K562 (cell line): ENCODE data around the gene ARHGAP26. TPM values are rescaled to one million over a fixed set of nuclear protein-coding genes. Genes with fewer than 3 reads are reported as not detected.

Experiments
- ATAC-seq: fragments of 200-7000 bp; cut with Tn5 transposase; 3 replicates; pipeline ENCODE4 v1.9.1; 2020; ENCODE audit warnings: moderate library complexity
- BruUV-seq: library from RNA; stranded (reverse); fragments of 400-500 nt; replicated peaks from 2 replicates; lab custom pipeline; 2021; lab: Mats Ljungman, UMichigan
- CTCF ChIA-PET: fragments of 300-600 bp; formaldehyde crosslinking; extraction: SDS; loops from one replicate; lab custom pipeline; 2021; ENCODE audit warnings: low intra/inter-chr PET ratio; lab: Yijun Ruan, JAX
- POLR2A ChIA-PET: fragments of 300-600, 350-650 bp; sonication (Branson Sonifier 250); formaldehyde crosslinking; extraction: SDS; loops from one replicate; lab custom pipeline; 2021; ENCODE audit warnings: antibody characterized with exemption, inconsistent platforms; lab: Yijun Ruan, JAX
- DNase-seq, 4 experiments: peaks; one replicate each; pipeline versions ENCODE4 v3.0.0 to v3.0.0-alpha.2; 2011 to 2018; ENCODE audit warnings: low spot score in 3 of 4, mixed read lengths in 3 of 4; ENCODE audit errors: extremely low read depth in 1 of 4
- FAIRE-seq: peaks from 2 replicates; lab custom pipeline; 2011; peaks lifted over from hg19 to GRCh38; lab: Jason Lieb, UNC
- H2AFZ ChIP-seq: 2 replicates; pipeline ENCODE4 v1.6.0; 2011; ENCODE audit warnings: low read depth, low read length, control low read depth, inconsistent platforms
- H3K27ac ChIP-seq: fragments of 200-600 bp; 3 replicates; pipeline ENCODE4 v1.8.0; 2011; ENCODE audit warnings: low read depth, mild to moderate bottlenecking, control low read depth, inconsistent platforms, low read length, moderate library complexity, mixed read lengths; ENCODE audit errors: extremely low read depth
- H3K27me3 ChIP-seq, 2 experiments: fragments of 300-600 bp in 1 of 2; 2 replicates in 1 of 2; 3 replicates in 1 of 2; pipeline versions ENCODE4 v1.6.0 to v1.8.0; 2011; ENCODE audit warnings: inconsistent platforms in 2 of 2, low read length in 2 of 2, mild to moderate bottlenecking in 1 of 2, mixed read lengths in 1 of 2, moderate library complexity in 1 of 2; ENCODE audit not compliant: control insufficient read depth in 2 of 2, insufficient read depth in 2 of 2
- H3K36me3 ChIP-seq: fragments of 300-600 bp; 3 replicates; pipeline ENCODE4 v1.8.0; 2011; ENCODE audit warnings: mild to moderate bottlenecking, low read length, inconsistent platforms; ENCODE audit not compliant: control insufficient read depth, insufficient read depth
- H3K4me1 ChIP-seq, 2 experiments: fragments of 200-600 bp in 1 of 2; replicated peaks in 1 of 2; 2 replicates in 1 of 2; 3 replicates in 1 of 2; pipeline versions ENCODE4 v1.5.1 to v1.8.0; 2011; ENCODE audit warnings: inconsistent platforms in 2 of 2, low read length in 2 of 2, mild to moderate bottlenecking in 1 of 2, mixed read lengths in 1 of 2, moderate library complexity in 1 of 2; ENCODE audit not compliant: control insufficient read depth in 2 of 2, insufficient read depth in 2 of 2
- H3K4me2 ChIP-seq: 2 replicates; pipeline ENCODE4 v1.6.1; 2011; ENCODE audit warnings: low read length, control low read depth, inconsistent platforms, mixed read lengths; ENCODE audit not compliant: insufficient read depth
- H3K4me3 ChIP-seq: fragments of 200-600 bp; sonication (generic), shearing (Covaris generic); 2 replicates; pipeline ENCODE4 v1.5.1; 2016; ENCODE audit warnings: control low read depth, inconsistent platforms
- H3K79me2 ChIP-seq: fragments of 200-600 bp; 3 replicates; pipeline ENCODE4 v1.8.0; 2011; ENCODE audit warnings: low read length, inconsistent platforms; ENCODE audit not compliant: control insufficient read depth, insufficient read depth
- H3K9ac ChIP-seq, 2 experiments: 2 replicates each; pipeline versions ENCODE4 v1.6.0 to v1.6.1; 2011; ENCODE audit warnings: low read depth in 2 of 2, low read length in 2 of 2, control low read depth in 1 of 2, inconsistent platforms in 1 of 2, mild to moderate bottlenecking in 1 of 2, mixed read lengths in 1 of 2; ENCODE audit not compliant: insufficient read depth in 1 of 2
- H3K9me1 ChIP-seq: one replicate; pipeline ENCODE4 v1.6.0; 2011; ENCODE audit warnings: inconsistent platforms, mild to moderate bottlenecking, low read length, moderate library complexity; ENCODE audit not compliant: control insufficient read depth, insufficient read depth
- H3K9me3 ChIP-seq: replicated peaks from 2 replicates; pipeline ENCODE4 v1.5.1; 2011; ENCODE audit warnings: low read depth, low read length, inconsistent platforms; ENCODE audit not compliant: control insufficient read depth, insufficient read depth
- H4K20me1 ChIP-seq: replicated peaks from 2 replicates; pipeline ENCODE4 v1.6.1; 2011; ENCODE audit warnings: low read length, inconsistent platforms, mixed read lengths; ENCODE audit not compliant: control insufficient read depth, insufficient read depth
- ATF1 ChIP-seq, 2 experiments: fragments of 450-650 bp in 1 of 2; IDR thresholded peaks; 2 replicates each; pipeline ENCODE4 v1.6.1; 2016; ENCODE audit warnings: missing compliant biosample characterization in 1 of 2, missing genetic modification characterization in 1 of 2
- CREB1 ChIP-seq, 2 experiments: sonication (generic) in 1 of 2; formaldehyde crosslinking in 1 of 2; IDR thresholded peaks; 2 replicates each; pipeline versions ENCODE4 v1.6.1 to v1.8.0; 2012 to 2022; ENCODE audit warnings: inconsistent platforms in 1 of 2, mild to moderate bottlenecking in 1 of 2, missing genetic modification reagents in 1 of 2, moderate library complexity in 1 of 2
- CTBP1 ChIP-seq: fragments of 450-650 bp; IDR thresholded peaks from 2 replicates; pipeline ENCODE4 v1.6.1; 2016; ENCODE audit warnings: borderline replicate concordance
- FUS ChIP-seq: fragments of 200-400 bp; formaldehyde crosslinking; optimal IDR thresholded peaks from 2 replicates; pipeline ENCODE3; 2017; ENCODE audit warnings: low read depth, low read length
- NELFE ChIP-seq: IDR thresholded peaks from 2 replicates; pipeline ENCODE4 v1.6.1; 2011; ENCODE audit warnings: mild to moderate bottlenecking; ENCODE audit not compliant: insufficient read depth, insufficient read length
- NR2F6 ChIP-seq: fragments of 450-650 bp; formaldehyde crosslinking; IDR thresholded peaks from 2 replicates; pipeline ENCODE4 v1.4.0; 2020; ENCODE audit warnings: mild to moderate bottlenecking
- PHF20 ChIP-seq: fragments of 450-650 bp; IDR thresholded peaks from 2 replicates; pipeline ENCODE4 v1.6.1; 2018; ENCODE audit not compliant: partially characterized antibody
- POLR2H ChIP-seq: IDR thresholded peaks from 2 replicates; pipeline ENCODE4 v1.6.1; 2016; ENCODE audit warnings: missing genetic modification characterization, low read depth, mild to moderate bottlenecking, control low read depth, missing compliant biosample characterization, moderate library complexity
- PTTG1 ChIP-seq: fragments of 450-650 bp; IDR thresholded peaks from 2 replicates; pipeline ENCODE4 v1.6.1; 2016; ENCODE audit warnings: low read depth, mild to moderate bottlenecking, missing genetic modification characterization, missing compliant biosample characterization
- TAF1 ChIP-seq: IDR thresholded peaks from 2 replicates; pipeline ENCODE4 v1.6.1; 2011; ENCODE audit warnings: mild to moderate bottlenecking, low read length, moderate library complexity; ENCODE audit not compliant: insufficient read depth, control insufficient read depth, severe bottlenecking; ENCODE audit errors: extremely low read depth
- TCFL5 ChIP-seq: fragments of 250-450 bp; sonication (Bioruptor Pico); conservative IDR thresholded peaks from 2 replicates; pipeline ENCODE4 v1.6.1; 2021; ENCODE audit warnings: mild to moderate bottlenecking, moderate library complexity, matching md5 sums
- U2AF2 ChIP-seq: fragments of 200-400 bp; formaldehyde crosslinking; optimal IDR thresholded peaks from 2 replicates; pipeline ENCODE3; 2017; ENCODE audit warnings: low read depth, mild to moderate bottlenecking, low read length
- ZBED1 ChIP-seq: IDR thresholded peaks from 2 replicates; pipeline ENCODE4 v1.6.1; 2014
- WGBS: fragments of 100-300 bp; shearing (Covaris generic); methylation state at CpG from one replicate; pipeline ENCODE4 v1.1.6; 2016; ENCODE audit warnings: low coverage, mixed read lengths; ENCODE audit not compliant: insufficient coverage; ENCODE audit errors: missing lambda C conversion rate; 5-methylcytosine and 5-hydroxymethylcytosine counted together
- in situ Hi-C: fragments of 300-500 bp; cut with MboI; formaldehyde crosslinking; loops from 4 replicates; pipeline ENCODE4 v1.15.0; 2018; ENCODE audit warnings: inconsistent platforms, mixed read lengths
- intact Hi-C: fragments of 100-400 bp; cut with micrococcal nuclease; formaldehyde crosslinking; loops from 2 replicates; pipeline ENCODE4 v1.14.2; 2022
- polyA plus RNA-seq, 8 experiments: library from polyadenylated mRNA; depleted of rRNA in 4 of 8; stranded (reverse) in 5 of 8; unstranded in 3 of 8; fragments of >200 nt; fragmentation: Nextera tagmentation in 2 of 8; fragmentation: Illumina TruSeq in 1 of 8; extraction: Ambion mirVana in 2 of 8; extraction: Trizol in 1 of 8; gene quantifications; 2 replicates each; pipeline versions ENCODE4 v1.2.1 to v1.2.3, GENCODE V29; 2011 to 2014; ENCODE audit warnings: inconsistent platforms in 1 of 8, missing spikeins in 1 of 8
- total RNA-seq, 7 experiments: library from RNA; depleted of rRNA in 6 of 7; stranded (reverse); fragments of >200 nt in 6 of 7; fragmentation: Illumina TruSeq in 2 of 7; extraction: Trizol in 2 of 7; gene quantifications; 2 replicates each; pipeline versions ENCODE4 v1.2.1 to v1.2.3, GENCODE V29; 2011 to 2021; ENCODE audit warnings: low replicate concordance in 1 of 7

ARHGAP26 gene
- total and polyA plus RNA-seq, 9 of the 15 experiments (the other 6 are each of a cell fraction or from before 2014, with no cell fraction given): 0.13 to 1.1 (median 0.55) TPM

DNA sequence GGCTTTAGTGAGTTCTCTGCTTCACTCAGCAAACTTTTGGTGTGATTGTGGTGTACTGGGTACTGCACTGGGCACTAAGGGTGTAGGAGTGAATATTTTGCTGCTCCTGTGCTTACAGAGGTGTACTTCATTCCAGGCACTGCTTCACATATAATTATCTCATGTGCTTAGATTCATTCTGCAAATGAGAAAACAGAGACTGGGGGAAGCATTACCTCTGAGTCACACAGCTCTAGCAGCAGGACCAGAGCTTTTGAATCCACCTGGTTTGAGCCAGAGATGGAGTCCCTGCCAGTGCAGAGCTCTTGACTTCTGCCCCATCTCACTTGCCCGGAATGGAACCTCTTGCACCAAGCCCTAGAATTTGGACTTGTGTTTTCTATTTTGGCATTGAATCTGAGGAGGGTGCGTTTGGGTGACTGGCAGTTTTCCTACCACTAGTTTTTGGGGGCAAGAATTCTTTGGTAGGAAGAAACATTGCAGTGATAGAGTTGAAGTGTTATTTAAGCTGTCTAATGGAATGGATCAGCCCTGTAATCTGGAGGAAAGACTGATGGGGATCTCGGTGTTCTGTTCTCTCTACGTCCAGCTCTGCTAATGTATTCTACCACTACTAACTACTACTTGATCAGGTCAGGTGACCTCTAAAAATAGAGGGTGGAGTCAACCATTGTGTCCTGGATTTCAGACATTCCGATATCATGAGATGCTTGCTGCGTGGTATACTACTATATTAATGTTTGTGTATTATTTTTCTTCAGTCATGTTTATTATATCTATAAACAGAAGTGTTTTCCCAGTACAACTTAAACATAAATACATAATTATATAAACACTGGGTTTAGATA is 2.5 kb downstream of the ARHGAP26 start (continued):
- no peak for TF ChIP-seq FUS
- TF ChIP-seq NR2F6: no peak

DNA sequence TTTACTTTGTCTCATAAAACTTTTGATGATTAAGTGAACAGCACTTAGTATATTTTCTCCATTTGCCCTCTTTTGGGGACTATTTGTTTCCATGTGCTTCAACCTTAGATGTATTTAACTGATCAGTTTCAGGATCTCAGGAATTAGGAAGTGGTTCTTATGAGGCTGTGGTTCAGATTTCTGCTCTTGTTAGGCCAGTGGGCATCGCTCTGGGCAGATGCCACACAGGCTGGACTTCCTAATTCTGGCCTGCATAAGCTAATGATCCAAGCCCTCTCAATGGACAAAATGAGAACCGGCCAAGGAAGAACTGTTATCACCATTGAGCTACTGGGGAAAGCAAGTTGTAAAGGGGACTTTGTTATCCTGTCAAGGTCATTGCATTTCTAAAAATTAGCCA is 6.9 kb downstream of the ARHGAP26 start:
- no peak overlapping the region for H3K4me2 ChIP-seq
- H3K9ac ChIP-seq: no peak overlapping the region
- no peaks in the 10 kb centered on the region; the same call in 1 of the 2 replicates for H3K9me3 ChIP-seq
- FAIRE-seq (no peak), ATAC-seq (no peak)
- no peak overlapping the region for H3K27ac ChIP-seq
- no peaks in the 10 kb centered on the region for H3K79me2 ChIP-seq
- no peaks in the 10 kb centered on the region for H3K9me1 ChIP-seq
- no peak overlapping the region for H2AFZ ChIP-seq
- in situ Hi-C loops: no loop called here
- 0% methylated on average over 2 of the region's 2 CpGs for WGBS
- POLR2A ChIA-PET: no interaction called here
- CTCF ChIA-PET: no interaction called here
- TF ChIP-seq NELFE (no peak), CTBP1 (no peak), ZBED1 (no peak), POLR2H (tag) (no peak), CREB1 (IDR thresholded peaks at IDR 0.05) (no peak), CREB1 (CRISPR knock-in tag; IDR thresholded peaks at IDR 0.05) (no peak), U2AF2 (no peak), ATF1 (CRISPR knock-in tag; IDR thresholded peaks at IDR 0.05) (no peak), ATF1 (tag; IDR thresholded peaks at IDR 0.05) (no peak), TCFL5 (no peak), PTTG1 (tag) (no peak), TAF1 (no peak), PHF20 (no peak)
- TF ChIP-seq, all 486 proteins: peak for 0
- Histone ChIP-seq H3K36me3 (no peaks in the 10 kb centered on the region), H3K27me3 (peaks cover 0 to 16% of the 10 kb centered on the region in 2 experiments; a peak in 3 of 5 replicates), H3K4me1 (no peaks in the 10 kb centered on the region), H3K4me3 (no peak overlapping the region), H4K20me1 (no peaks in the 10 kb centered on the region)
- BruUV-seq: no TSS peak
- intact Hi-C loops: no loop called here
- DNase-seq: no peak
